Measurements from ENCODE around the gene PAPPA2.

DNA sequence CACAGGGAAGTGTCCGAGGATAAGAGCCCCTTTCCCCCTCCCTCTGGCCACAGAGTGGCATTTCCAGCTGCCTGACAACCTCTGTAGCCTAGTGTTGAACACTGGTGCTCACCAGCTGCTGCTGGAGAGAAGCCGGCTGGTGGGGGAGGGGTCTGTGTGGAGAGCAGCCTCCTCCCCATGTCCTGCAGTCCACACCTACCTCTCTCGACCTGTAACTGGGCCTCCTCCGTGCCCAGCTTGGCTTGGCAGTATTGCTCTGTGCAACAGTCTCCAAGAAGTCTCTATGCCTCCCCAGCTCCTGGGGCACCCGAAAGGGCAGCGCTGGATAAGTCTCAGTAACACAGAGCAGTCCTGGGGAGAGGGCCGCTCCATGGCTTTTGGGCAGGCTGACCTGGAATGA lies 17.0 kb downstream of the PAPPA2 start:
- TF ChIP-seq, protein P1, sequence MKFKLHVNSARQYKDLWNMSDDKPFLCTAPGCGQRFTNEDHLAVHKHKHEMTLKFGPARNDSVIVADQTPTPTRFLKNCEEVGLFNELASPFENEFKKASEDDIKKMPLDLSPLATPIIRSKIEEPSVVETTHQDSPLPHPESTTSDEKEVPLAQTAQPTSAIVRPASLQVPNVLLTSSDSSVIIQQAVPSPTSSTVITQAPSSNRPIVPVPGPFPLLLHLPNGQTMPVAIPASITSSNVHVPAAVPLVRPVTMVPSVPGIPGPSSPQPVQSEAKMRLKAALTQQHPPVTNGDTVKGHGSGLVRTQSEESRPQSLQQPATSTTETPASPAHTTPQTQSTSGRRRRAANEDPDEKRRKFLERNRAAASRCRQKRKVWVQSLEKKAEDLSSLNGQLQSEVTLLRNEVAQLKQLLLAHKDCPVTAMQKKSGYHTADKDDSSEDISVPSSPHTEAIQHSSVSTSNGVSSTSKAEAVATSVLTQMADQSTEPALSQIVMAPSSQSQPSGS (IDR thresholded peaks at IDR 0.05; ENCODE audit: low read length) = no peak
- TF ChIP-seq SIN3A (conservative IDR thresholded peaks at IDR 0.05 in 1 of 2, IDR thresholded peaks at IDR 0.05 in 1 of 2; ENCODE audit: low read depth in 1 of 2, low read length in 2 of 2) (no peak), EGR1 (IDR thresholded peaks at IDR 0.05; ENCODE audit: borderline replicate concordance, low read depth, low read length) (no peak), NANOG (IDR thresholded peaks at IDR 0.05; ENCODE audit: insufficient read depth, low read depth, low read length, poor library complexity, severe bottlenecking) (no peak), POLR2A (IDR thresholded peaks at IDR 0.05; ENCODE audit: control extremely low read depth in 1 of 2, low read depth in 2 of 2, low read length in 2 of 2) (no peak), TAF1 (IDR thresholded peaks at IDR 0.05; ENCODE audit: low read depth, low read length) (no peak)
